HG03571 (cell line): ENCODE measurements around the gene APOA1.

Experiments used
- ATAC-seq: cut with Tn5 transposase; IDR thresholded peaks from one replicate; pipeline ENCODE4 v1.9.1; 2021; ENCODE audit not compliant: unreplicated experiment

The APOA1 gene

DNA sequence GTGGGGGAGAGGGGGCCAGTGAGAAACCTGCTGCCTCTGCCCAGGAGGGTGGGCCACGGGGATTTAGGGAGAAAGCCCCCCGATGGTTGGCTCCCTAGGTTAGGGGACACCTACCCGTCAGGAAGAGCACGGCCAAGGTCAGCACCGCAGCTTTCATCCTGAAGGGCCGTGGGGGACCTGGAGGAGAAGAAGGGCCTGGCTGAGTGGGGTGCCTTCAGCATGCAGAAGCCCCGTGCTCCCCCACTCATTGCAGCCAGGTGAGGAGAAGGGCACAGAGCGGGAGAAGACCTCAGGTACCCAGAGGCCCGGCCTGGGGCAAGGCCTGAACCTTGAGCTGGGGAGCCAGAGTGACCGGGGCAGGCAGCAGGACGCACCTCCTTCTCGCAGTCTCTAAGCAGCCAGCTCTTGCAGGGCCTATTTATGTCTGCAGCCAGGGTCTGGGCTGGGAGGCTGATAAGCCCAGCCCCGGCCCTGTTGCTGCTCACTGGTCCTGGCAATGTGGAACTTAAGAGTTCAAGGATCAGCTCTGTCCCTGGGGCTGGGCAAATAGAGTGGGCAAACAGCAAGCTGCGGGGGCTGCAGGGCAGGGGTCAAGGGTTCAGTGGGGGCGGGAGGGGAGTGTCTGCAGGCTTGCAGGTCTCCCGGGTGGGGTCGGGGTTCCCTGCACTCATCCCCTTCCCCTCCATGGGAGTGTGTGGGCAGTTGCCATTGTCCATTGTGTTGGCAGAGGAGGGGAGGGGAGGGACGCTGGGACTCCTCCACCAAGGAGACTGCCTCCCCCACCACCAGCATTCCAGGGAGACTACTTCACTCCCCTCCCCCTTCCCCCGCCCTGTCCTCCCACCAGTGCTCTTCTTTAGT is at the start of gene APOA1:
Gene APOA1, minus strand, starts transcription at position 392 of the 861 bp plus-strand sequence. Its CDS starts 235 bp downstream, at position 157.
- no peak for ATAC-seq

DNA sequence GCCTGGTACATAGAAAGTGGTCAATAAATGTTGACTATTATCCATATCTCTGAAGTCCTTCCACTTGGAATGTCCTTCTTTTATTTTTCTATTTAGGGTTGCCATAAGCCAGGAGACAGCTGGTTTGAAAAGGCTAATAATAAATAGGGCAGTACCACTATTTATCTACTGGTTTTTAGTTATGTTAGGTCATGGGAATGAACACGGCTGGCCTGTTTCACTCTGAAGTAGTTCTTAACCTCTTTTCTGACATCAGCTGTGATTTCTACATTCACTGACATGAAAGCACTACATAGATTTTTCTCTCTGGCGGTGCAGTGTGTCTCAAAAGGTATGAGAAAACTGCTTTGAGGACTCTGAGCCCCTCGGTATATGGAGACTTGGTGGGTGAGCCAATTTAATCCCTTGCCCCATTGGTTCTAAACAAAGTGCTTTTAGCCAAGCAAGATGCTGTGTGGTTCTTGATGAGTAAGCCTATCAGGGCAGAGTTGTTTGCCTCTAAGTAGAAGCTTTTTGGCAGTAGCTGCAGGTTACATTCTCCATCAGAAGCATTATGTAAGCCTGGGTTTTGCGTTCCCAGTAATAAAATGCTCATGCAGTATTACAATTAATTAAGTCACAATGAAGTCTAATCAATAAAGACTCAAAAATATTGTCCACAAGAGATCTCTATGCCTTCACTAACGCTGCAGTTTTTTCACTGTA is 48.7 kb upstream of the APOA1 start:
- no peak for ATAC-seq

GRCh38 chr11:116882386-116882785 is 45.0 kb upstream of the APOA1 start:
- ATAC-seq: no peak

GRCh38 chr11:116881143-116881542 is 43.7 kb upstream of the APOA1 start:
- no peak for ATAC-seq

DNA sequence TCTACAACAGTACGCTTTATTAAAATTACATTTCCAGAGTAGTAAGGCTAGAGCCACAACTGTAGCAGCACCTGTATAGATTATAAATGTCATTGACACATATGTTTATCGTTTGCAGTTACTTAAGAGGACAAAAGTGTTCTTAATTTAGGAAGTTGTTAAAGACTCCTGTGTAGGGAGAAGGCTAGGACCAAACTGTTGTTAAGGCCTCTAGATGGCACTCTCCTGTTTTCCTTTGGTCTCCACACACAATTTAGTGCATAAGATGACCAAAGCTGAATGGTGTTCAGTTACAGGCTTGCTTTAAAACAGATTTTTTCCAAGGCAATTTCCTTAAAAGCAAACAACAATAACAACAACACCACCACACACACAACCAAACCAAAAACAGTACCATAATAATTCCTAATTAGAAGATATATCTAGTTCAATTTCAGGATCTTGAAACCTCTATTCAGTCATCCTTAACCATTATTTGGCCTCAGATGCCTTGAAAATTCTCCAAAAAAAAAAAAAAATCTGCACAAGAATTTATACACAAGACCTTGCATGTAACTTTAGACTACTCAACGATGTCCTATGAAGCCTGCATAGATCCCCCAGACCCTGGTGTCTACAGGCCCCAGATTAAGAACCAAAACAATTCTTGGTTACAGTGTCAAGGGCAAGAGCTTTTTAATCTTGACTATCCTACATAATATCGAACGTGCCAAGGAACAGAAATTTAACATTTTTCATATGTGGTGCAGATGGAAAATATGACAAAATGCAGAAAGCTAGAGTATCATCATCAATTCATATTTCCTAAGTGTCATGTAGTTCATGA is 42.6 kb upstream of the APOA1 start:
- no peak for ATAC-seq

DNA sequence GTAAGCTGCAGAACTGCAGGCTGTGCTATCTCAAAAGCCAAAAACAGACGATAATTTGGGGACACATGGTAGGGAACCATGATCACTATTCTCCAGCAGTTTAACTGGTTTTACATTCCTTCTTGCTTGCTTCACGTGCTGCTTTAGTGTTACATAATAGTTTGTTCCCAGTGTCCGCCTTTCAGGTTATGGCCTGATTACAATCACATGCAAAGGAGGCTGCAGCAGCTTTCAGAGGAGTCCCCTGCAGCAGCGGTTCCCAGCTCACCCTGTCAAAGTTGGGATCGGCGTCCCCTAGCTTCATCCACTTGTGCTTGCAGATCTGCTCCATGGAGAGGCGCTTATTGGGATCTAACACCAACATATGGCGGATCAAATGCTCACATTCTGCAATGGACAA is 39.2 kb upstream of the APOA1 start:
- ATAC-seq: no peak

- no peak for ATAC-seq
These were observed 37.8 kb upstream of the APOA1 start for GRCh38 chr11:116875194-116875593.

- no peak for ATAC-seq
These were observed 36.8 kb upstream of the APOA1 start for GRCh38 chr11:116874251-116874650.

- no peak for ATAC-seq
These were observed 36.0 kb upstream of the APOA1 start for GRCh38 chr11:116873381-116873780.

DNA sequence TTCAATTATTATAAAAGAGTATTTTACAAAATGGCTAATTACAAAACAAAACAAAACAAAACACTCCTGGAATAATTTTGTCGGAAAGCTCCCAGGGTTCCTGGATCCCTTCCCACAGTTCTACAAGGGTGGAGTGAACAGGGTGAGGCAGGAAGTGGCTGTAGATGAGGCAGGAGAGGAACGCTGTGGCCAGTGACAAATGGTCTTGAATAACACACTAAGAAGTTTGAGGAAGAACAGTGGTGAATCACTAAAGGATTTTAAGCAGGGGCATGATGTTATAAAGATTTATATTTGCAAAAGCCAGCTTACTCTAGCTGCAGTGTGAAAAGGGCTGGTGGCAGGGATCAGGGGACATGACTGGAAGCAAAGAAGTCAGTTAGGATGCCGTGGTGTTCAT is 33.8 kb upstream of the APOA1 start:
- no peak for ATAC-seq

- no peak for ATAC-seq
These were observed 32.6 kb upstream of the APOA1 start for GRCh38 chr11:116870054-116870453.

- no peak for ATAC-seq
These were observed 32.2 kb upstream of the APOA1 start for GRCh38 chr11:116869610-116870009.

DNA sequence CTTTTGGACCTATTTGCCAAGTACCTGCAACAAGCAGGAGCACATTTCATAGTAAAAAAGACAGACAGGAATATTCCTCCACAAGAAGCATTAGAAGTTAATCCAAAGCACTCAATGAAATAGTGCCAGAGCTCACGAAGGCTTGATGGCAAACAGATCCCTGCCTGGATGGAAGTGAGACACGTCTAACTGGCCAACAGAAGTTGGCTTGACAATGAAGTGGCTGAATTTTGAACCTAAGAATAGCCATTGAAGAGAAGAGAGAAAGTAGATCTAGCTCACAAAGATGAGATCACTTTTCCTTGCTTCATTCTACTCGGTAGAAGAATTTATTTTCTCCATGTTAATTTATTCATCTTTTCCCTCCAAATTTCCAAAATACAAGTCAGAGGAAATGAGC is 30.6 kb upstream of the APOA1 start:
- no peak for ATAC-seq

GRCh38 chr11:116867619-116868018 is 30.2 kb upstream of the APOA1 start:
- no peak for ATAC-seq

DNA sequence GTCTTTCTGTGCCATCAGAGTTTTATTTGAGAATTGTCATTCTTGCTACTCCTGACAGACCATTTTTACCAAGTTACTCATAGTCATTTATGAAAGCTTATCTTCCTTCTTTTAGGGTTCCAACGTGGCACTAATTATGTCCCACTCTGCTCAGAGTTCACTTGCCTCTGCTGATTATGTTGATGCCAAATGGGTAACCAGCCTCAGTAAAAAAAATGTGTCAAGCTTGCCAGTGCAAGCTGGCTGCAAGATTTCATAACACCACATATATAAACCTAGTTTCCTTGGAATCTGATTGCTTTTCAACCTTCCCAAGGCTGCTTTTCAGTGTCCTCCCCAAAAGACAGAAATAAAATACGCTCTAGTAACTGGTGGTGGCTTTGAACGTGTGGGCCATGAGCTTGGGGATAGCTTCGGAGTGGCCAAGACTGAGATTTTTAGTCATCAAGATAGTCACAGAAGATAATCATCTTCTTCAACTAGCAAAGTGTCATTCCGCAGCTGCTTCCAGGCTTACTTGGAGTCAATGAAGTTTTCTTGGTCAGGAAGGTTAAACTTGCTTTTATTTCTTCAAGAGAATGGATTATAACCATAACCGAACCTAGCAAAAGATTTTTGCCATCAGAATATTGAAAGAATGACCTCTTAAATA is 29.5 kb upstream of the APOA1 start:
- ATAC-seq: no peak

- no peak for ATAC-seq
These were observed 28.3 kb upstream of the APOA1 start for GRCh38 chr11:116865696-116866095.

GRCh38 chr11:116864531-116864930 is 27.1 kb upstream of the APOA1 start:
- ATAC-seq: no peak

GRCh38 chr11:116862951-116863350 is 25.5 kb upstream of the APOA1 start:
- no peak for ATAC-seq

- no peak for ATAC-seq
These were observed 24.8 kb upstream of the APOA1 start for GRCh38 chr11:116862185-116862584.

GRCh38 chr11:116861539-116861938 is 24.1 kb upstream of the APOA1 start:
- no peak for ATAC-seq

- ATAC-seq: no peak
These were observed 22.9 kb upstream of the APOA1 start for GRCh38 chr11:116860303-116860702.
